Fibroblast of pulmonary artery (primary cell): ENCODE measurements around the gene CTNNA1.

ENCODE experiments used
- DNase-seq: peaks from one replicate; pipeline ENCODE4 v3.0.0-alpha.2; 2010; ENCODE audit warnings: low read depth
- H3K4me3 ChIP-seq: replicated peaks from 2 replicates; pipeline ENCODE4 v1.5.1; 2011; ENCODE audit warnings: low read depth, mild to moderate bottlenecking, control low read depth, low read length, moderate library complexity
- CTCF ChIP-seq: IDR thresholded peaks from 2 replicates; pipeline ENCODE4 v1.5.1; 2011; ENCODE audit warnings: mild to moderate bottlenecking, control low read depth, low read length, inconsistent platforms; ENCODE audit errors: missing control alignments

Gene CTNNA1

GRCh38 chr5:138824924-138825863, 72.0 kb downstream of the CTNNA1 start:
- peak; percentile 67 for TF ChIP-seq CTCF
- DNase-seq: peak; percentile 36
- no peak overlapping the region for H3K4me3 ChIP-seq

- DNase-seq: no peak
- H3K4me3 ChIP-seq: no peak overlapping the region
- TF ChIP-seq CTCF: no peak
Measured at GRCh38 chr5:138828556-138828955, 75.3 kb downstream of the CTNNA1 start.

- DNase-seq: peak; percentile 48
- TF ChIP-seq CTCF: no peak
Measured at GRCh38 chr5:138829341-138829740, 76.1 kb downstream of the CTNNA1 start.

GRCh38 chr5:138831703-138832102, 78.5 kb downstream of the CTNNA1 start:
- no peak for TF ChIP-seq CTCF
- DNase-seq: no peak
- H3K4me3 ChIP-seq: no peak overlapping the region

More at GRCh38 chr5:138829341-138829740, 76.1 kb downstream of the CTNNA1 start:
- no peak overlapping the region for H3K4me3 ChIP-seq

- TF ChIP-seq CTCF: no peak
- no peak for DNase-seq
- H3K4me3 ChIP-seq: no peak overlapping the region
Measured at GRCh38 chr5:138832218-138832617, 79.0 kb downstream of the CTNNA1 start.

- DNase-seq: no peak
- H3K4me3 ChIP-seq: no peak overlapping the region
- TF ChIP-seq CTCF: no peak
Measured at GRCh38 chr5:138833080-138833479, 79.9 kb downstream of the CTNNA1 start.
